HG03460 (cell line): ENCODE data around the gene DET1.
"Not testable (repeated sequence)": the region's sequence is repeated elsewhere in the genome, so short reads cannot be mapped to it uniquely, and the experiment has no call there.

Experiments
- ATAC-seq: cut with Tn5 transposase; IDR thresholded peaks from one replicate; pipeline ENCODE4 v1.9.1; 2021; ENCODE audit not compliant: unreplicated experiment

Gene DET1

GRCh38 chr15:88541111-88541510, 5.4 kb downstream of the DET1 start:
- not testable (repeated sequence) for ATAC-seq

GRCh38 chr15:88540350-88540749, 6.1 kb downstream of the DET1 start:
- ATAC-seq, result not testable (repeated sequence)

GRCh38 chr15:88539441-88539840, 7.0 kb downstream of the DET1 start:
- ATAC-seq, result no peak

GRCh38 chr15:88538972-88539371, 7.5 kb downstream of the DET1 start:
- ATAC-seq, result no peak

GRCh38 chr15:88537591-88538317, 8.7 kb downstream of the DET1 start:
- no peak for ATAC-seq

- no peak for ATAC-seq
Measured at GRCh38 chr15:88535607-88536313, 10.7 kb downstream of the DET1 start.

- ATAC-seq, result no peak
Measured at GRCh38 chr15:88535100-88535499, 11.4 kb downstream of the DET1 start.

GRCh38 chr15:88533376-88533775, 13.1 kb downstream of the DET1 start:
- ATAC-seq, result no peak

GRCh38 chr15:88529021-88529630, 17.4 kb downstream of the DET1 start:
- ATAC-seq, result no peak

GRCh38 chr15:88526247-88526879, 20.1 kb downstream of the DET1 start:
- no peak for ATAC-seq

GRCh38 chr15:88525418-88525817, 21.1 kb downstream of the DET1 start:
- ATAC-seq, result no peak

GRCh38 chr15:88524094-88524493, 22.4 kb downstream of the DET1 start:
- not testable (repeated sequence) for ATAC-seq

GRCh38 chr15:88518903-88519302, 27.6 kb downstream of the DET1 start:
- no peak for ATAC-seq

GRCh38 chr15:88513195-88513594, 33.3 kb downstream of the DET1 start:
- no peak for ATAC-seq

GRCh38 chr15:88512601-88513000, 33.9 kb downstream of the DET1 start:
- ATAC-seq, result no peak

GRCh38 chr15:88512078-88512477, 34.4 kb downstream of the DET1 start:
- no peak for ATAC-seq

GRCh38 chr15:88511161-88511560, 35.3 kb downstream of the DET1 start:
- ATAC-seq, result no peak

GRCh38 chr15:88509964-88510363, 36.5 kb downstream of the DET1 start:
- no peak for ATAC-seq

GRCh38 chr15:88509321-88509720, 37.2 kb downstream of the DET1 start:
- no peak for ATAC-seq

GRCh38 chr15:88506628-88507027, 39.9 kb downstream of the DET1 start:
- ATAC-seq, result no peak

- no peak for ATAC-seq
Measured at GRCh38 chr15:88505721-88506120, 40.8 kb downstream of the DET1 start.

- ATAC-seq, result no peak
Measured at GRCh38 chr15:88504445-88504844, 42.0 kb downstream of the DET1 start.
